Thyroid gland (tissue), 4 donors: Measurements from ENCODE around the gene MAP4.

Experiments
- POLR2A ChIP-seq, 2 donors: fragments of 450-650 bp; IDR thresholded peaks; one replicate each; pipeline ENCODE4 v1.6.1; 2017; ENCODE audit warnings: antibody characterized with exemption in 2 of 2, mild to moderate bottlenecking in 2 of 2, moderate library complexity in 1 of 2
- TF ChIP-seq, protein P1 (sequence below), 6 experiments: fragments of 200-600 bp in 3 of 6; fragments of 450-650 bp in 3 of 6; sonication (generic) in 3 of 6; IDR thresholded peaks; one replicate each; pipeline ENCODE4 v1.5.1; 2016 to 2019; ENCODE audit warnings: antibody characterized with exemption in 6 of 6, mild to moderate bottlenecking in 2 of 6, inconsistent platforms in 1 of 6, moderate library complexity in 1 of 6

DNA sequence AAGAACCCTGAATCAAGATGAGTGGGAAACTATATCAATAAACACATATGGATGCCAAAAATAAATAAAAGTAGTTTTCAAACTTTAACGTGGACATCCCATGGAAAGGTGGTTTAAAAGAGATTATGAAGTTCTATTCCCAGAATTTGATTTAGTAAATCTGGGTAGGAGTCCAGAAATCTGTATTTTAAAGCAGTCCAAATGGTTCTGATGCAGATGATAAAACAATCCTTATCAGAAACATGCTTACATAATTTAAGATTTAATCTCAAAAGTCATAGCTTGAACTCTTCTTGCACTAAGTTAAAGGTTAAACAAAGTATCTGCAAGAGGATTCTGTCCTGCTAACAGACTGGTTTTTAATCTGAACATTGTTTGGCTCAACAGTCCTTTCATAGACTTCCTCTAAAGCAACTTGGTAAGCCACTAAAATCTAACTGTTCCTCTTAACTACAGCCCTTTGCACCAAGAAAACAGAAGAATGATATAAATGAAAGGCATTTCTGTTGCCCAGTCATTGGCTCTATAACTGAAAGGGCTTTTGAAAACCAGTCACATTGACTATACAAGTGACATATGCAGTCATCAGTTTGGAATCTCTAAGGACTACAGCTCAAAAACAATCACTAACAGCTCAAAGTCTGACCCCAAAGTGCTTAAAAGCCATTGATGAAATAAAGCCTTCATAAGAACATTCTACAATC is 23.4 kb upstream of the MAP4 start:
- TF ChIP-seq, protein P1, sequence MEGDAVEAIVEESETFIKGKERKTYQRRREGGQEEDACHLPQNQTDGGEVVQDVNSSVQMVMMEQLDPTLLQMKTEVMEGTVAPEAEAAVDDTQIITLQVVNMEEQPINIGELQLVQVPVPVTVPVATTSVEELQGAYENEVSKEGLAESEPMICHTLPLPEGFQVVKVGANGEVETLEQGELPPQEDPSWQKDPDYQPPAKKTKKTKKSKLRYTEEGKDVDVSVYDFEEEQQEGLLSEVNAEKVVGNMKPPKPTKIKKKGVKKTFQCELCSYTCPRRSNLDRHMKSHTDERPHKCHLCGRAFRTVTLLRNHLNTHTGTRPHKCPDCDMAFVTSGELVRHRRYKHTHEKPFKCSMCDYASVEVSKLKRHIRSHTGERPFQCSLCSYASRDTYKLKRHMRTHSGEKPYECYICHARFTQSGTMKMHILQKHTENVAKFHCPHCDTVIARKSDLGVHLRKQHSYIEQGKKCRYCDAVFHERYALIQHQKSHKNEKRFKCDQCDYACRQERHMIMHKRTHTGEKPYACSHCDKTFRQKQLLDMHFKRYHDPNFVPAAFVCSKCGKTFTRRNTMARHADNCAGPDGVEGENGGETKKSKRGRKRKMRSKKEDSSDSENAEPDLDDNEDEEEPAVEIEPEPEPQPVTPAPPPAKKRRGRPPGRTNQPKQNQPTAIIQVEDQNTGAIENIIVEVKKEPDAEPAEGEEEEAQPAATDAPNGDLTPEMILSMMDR (IDR thresholded peaks at IDR 0.05): no peak
- no peak for TF ChIP-seq POLR2A (IDR thresholded peaks at IDR 0.05)
